ENCODE results near the gene GREB1.

GREB1 gene

DNA sequence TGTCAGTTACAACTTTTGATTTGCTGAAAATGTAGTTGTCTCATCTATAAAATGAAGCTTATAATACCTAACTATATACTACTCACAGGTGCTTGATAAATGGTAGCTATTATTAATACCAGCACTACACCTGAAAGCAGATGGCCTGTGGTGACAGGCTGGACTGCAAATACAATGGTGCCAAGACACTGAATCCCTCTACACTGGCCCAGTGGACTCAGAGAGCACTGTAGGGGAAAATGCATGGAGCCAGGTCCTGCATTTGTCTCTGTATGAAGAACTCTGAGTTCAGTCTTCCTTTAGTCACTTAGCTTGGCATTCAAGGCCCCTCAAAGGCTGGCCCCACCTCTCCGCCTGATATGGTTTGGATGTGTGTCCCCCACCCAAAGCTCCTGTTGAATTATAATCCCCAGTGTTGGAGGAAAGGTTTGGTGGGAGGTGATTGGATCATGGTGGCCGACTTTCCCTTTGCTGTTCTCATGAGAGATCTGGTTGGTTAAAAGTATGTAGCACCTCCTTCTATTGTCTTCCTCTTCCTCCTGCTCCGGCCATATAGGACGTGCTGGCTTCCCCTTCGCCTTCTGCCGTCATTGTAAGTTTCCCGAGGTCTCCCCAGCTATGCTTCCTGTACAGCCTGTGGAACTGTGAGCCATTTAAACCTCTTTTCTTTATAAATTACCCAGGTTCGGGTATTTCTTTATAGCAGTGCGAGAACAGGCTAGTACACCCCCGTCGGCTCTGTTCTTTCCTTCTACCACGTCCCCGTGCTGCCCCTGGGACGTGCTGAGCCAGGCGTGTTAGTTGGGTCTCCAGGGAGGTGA is 147.3 kb downstream of the GREB1 start:
- no peak for DNase-seq (ENCODE audit: low spot score in 2 of 2)
- ATAC-seq (replicated peaks; ENCODE audit: extremely low read depth, poor library complexity, severe bottlenecking): no peak
- H3K27me3 Mint-ChIP-seq: peaks cover 79% of the 10 kb centered on the region
- H3K36me3 Mint-ChIP-seq (ENCODE audit: insufficient read depth): peaks cover 3% of the 10 kb centered on the region
- no peak overlapping the region for H3K27ac Mint-ChIP-seq (ENCODE audit: low read depth)
- H3K4me1 Mint-ChIP-seq: peaks cover 8% of the 10 kb centered on the region
- H3K9me3 Mint-ChIP-seq: no peaks in the 10 kb centered on the region
- H3K4me3 Mint-ChIP-seq: no peak overlapping the region

DNA sequence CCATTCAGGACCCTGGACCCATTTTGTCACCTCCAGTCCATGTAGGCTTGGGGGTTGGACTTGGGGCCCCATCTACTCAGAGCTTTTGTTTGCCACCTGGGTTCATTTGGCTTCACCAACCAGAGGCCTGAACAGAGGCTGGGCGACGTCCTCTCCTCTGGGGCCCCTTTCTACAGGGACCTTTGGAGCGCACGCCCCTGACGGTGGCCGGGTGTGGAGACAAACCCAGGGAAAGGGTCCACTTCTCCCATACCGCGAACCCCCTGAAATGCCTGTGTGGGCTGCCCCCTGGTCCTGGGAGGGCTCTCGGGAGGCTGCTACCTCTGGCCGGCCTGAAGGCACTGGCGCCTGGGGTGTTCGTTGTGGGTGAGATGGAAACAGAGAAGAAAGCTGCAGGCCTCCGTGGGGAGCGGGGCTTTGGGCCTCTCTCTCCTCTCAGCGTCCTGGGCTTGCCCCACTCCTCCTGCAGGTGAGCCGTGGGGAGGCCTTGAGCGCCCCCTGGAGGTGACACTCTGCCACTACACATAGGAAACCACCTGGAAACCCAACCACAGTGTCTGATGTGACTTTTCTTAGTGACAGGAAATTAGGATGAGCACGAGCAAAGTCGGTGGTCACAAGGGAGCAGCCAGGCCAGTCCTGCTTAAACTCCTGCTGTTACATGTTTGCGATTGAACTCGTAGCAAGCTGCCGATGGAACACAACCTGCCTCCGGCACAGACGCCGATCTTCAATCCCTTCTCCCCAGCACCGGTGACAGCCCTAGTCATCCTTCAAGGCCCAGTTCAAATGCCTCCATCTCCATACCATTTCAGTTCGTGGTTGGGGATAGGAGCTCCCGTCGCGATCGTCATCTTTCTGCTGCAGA is 148.1 kb downstream of the GREB1 start:
- peaks cover 8% of the 10 kb centered on the region for H3K4me1 Mint-ChIP-seq
- DNase-seq (ENCODE audit: low spot score in 2 of 2) (peak; percentile 23 to 32), ATAC-seq (replicated peaks; ENCODE audit: extremely low read depth, poor library complexity, severe bottlenecking) (no peak)
- no peak overlapping the region for H3K27ac Mint-ChIP-seq (ENCODE audit: low read depth)
- H3K27me3 Mint-ChIP-seq: peaks cover 74% of the 10 kb centered on the region
- no peak overlapping the region for H3K4me3 Mint-ChIP-seq
- H3K9me3 Mint-ChIP-seq: no peaks in the 10 kb centered on the region
- peaks cover 3% of the 10 kb centered on the region for H3K36me3 Mint-ChIP-seq (ENCODE audit: insufficient read depth)

DNA sequence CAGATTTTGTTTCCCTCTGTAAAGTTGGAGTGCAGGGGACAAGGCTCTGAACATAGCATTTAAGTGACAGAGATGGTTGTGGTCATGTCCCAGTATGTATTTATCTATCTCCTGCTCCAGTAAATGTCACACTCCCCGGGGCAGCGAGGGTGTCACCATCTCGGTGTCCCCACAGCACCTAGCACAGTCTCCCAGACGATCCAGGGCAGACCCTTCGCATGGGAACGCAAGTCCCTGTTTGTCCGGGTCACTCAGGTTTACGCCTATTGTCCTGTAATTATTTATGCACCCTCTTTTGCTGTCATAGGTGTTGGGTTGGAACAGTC is 148.7 kb downstream of the GREB1 start:
- Mint-ChIP-seq H3K27ac (ENCODE audit: low read depth) (no peak overlapping the region), H3K4me3 (no peak overlapping the region), H3K36me3 (ENCODE audit: insufficient read depth) (peaks cover 3% of the 10 kb centered on the region), H3K9me3 (no peaks in the 10 kb centered on the region), H3K27me3 (peaks cover 68% of the 10 kb centered on the region), H3K4me1 (peaks cover 8% of the 10 kb centered on the region)
- DNase-seq (ENCODE audit: low spot score in 2 of 2) (no peak), ATAC-seq (replicated peaks; ENCODE audit: extremely low read depth, poor library complexity, severe bottlenecking) (no peak)

DNA sequence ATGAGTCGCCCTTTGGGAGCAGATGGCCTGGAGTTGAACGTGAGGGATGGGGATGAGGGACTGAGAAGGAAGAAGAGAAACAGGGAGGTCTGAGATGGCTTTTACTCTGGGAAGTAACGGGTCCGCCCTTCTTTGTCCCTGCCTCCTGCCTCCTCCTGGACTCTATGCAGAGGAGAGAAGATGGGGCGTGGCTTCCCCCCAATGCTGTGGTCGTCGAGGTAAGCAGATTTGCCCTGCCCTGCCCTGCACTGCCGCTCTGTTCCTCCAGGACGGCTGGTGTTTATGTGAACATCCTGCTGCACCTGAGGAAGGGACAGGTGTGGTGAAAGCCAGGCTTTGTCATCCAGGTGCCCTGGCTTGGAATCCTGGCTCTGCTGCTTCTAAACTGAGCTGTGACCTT is 149.6 kb downstream of the GREB1 start:
- DNase-seq (ENCODE audit: low spot score in 2 of 2) (no peak), ATAC-seq (replicated peaks; ENCODE audit: extremely low read depth, poor library complexity, severe bottlenecking) (no peak)
- no peak overlapping the region for H3K4me3 Mint-ChIP-seq
- H3K36me3 Mint-ChIP-seq (ENCODE audit: insufficient read depth): peaks cover 3% of the 10 kb centered on the region
- peaks cover 14% of the 10 kb centered on the region for H3K4me1 Mint-ChIP-seq
- no peak overlapping the region for H3K27ac Mint-ChIP-seq (ENCODE audit: low read depth)
- H3K27me3 Mint-ChIP-seq: peaks cover 66% of the 10 kb centered on the region
- H3K9me3 Mint-ChIP-seq: no peaks in the 10 kb centered on the region

DNA sequence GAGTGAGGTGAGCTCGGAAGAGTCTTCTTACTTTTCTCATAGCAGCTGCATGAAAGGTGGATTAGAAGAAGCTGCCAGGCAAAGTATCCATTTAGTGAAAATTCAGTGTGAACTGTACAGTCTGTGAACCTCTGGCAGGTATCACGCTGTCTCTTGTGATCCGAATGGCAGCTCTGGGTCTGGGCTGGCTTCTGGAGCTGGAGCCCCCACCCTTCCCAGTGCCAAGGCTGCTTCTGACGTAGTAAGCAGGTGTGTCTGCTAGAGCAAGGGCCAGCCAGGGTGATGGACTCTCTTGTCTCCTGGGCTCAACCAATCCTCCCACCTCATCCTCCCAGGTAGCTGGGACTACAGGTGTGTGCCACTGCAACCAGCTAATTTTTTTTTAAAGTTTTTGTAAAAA is 150.1 kb downstream of the GREB1 start:
- peaks cover 62% of the 10 kb centered on the region for H3K27me3 Mint-ChIP-seq
- peaks cover 3% of the 10 kb centered on the region for H3K36me3 Mint-ChIP-seq (ENCODE audit: insufficient read depth)
- no peak overlapping the region for H3K27ac Mint-ChIP-seq (ENCODE audit: low read depth)
- H3K9me3 Mint-ChIP-seq: no peaks in the 10 kb centered on the region
- peaks cover 17% of the 10 kb centered on the region for H3K4me1 Mint-ChIP-seq
- DNase-seq (ENCODE audit: low spot score in 2 of 2) (no peak), ATAC-seq (replicated peaks; ENCODE audit: extremely low read depth, poor library complexity, severe bottlenecking) (no peak)
- no peak overlapping the region for H3K4me3 Mint-ChIP-seq

DNA sequence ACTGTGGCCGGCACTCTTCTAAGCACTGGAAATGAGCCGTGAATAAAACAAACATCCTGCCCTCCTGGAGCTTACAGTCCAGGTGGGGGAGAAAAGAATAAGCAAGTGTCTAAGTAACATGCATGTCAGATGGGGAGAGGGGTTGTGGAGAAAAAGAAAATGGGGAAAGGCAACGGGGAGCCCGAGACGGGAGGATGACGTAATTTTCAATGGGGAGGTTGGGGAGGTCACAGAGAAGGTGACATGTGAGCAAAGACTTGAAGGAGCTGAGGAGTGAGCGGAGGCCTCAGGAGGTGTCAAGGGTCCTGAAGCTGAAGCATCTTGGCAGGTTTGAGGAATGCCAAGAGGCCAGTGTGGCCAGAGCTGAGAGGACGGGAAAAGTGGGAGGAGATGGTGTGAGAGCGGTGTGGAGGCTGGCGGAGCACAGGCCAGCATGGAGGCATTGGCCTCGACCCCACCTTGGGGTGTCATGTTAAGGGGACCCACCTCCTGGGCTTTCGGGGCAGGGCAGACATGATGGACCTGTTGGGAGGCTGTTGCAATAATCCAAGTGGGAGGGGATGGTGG is 151.1 kb downstream of the GREB1 start:
- DNase-seq (ENCODE audit: low spot score in 2 of 2) (no peak), ATAC-seq (replicated peaks; ENCODE audit: extremely low read depth, poor library complexity, severe bottlenecking) (no peak)
- H3K27me3 Mint-ChIP-seq: peaks cover 54% of the 10 kb centered on the region
- no peak overlapping the region for H3K27ac Mint-ChIP-seq (ENCODE audit: low read depth)
- no peaks in the 10 kb centered on the region for H3K9me3 Mint-ChIP-seq
- no peak overlapping the region for H3K4me3 Mint-ChIP-seq
- peaks cover 17% of the 10 kb centered on the region for H3K4me1 Mint-ChIP-seq
- peaks cover 3% of the 10 kb centered on the region for H3K36me3 Mint-ChIP-seq (ENCODE audit: insufficient read depth)

DNA sequence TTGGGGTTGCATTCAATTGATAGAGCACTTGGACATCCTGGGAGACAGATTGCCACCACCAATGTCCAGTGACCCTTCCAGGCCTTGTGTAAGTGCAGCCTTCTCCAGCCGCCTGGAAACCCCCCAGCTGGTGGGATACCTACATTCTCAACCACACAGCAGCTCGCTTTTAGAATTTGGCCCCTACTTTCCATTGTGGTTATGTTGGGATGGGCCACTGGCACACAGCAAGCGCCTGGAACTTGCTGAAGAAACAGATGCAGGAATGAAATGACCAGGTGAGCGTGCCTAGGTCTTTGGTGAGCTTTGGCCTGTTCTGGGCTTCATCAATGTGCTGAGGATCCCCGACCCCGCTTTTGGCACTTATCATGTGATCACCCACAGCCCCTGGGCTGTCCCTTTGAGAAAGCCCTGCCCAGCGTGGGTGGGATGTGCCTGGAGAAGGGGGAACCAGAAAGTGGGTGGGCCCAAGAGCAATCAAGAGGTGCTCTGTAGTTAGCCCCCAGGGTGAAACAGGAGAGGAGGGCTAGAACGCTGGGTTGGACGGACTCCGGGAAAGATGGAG is 152.1 kb downstream of the GREB1 start:
- Mint-ChIP-seq H3K4me1 (peaks cover 17% of the 10 kb centered on the region), H3K27me3 (peaks cover 54% of the 10 kb centered on the region), H3K27ac (ENCODE audit: low read depth) (no peak overlapping the region), H3K36me3 (ENCODE audit: insufficient read depth) (peaks cover 3% of the 10 kb centered on the region), H3K4me3 (no peak overlapping the region), H3K9me3 (no peaks in the 10 kb centered on the region)
- no peak for DNase-seq (ENCODE audit: low spot score in 2 of 2)
- no peak for ATAC-seq (replicated peaks; ENCODE audit: extremely low read depth, poor library complexity, severe bottlenecking)

DNA sequence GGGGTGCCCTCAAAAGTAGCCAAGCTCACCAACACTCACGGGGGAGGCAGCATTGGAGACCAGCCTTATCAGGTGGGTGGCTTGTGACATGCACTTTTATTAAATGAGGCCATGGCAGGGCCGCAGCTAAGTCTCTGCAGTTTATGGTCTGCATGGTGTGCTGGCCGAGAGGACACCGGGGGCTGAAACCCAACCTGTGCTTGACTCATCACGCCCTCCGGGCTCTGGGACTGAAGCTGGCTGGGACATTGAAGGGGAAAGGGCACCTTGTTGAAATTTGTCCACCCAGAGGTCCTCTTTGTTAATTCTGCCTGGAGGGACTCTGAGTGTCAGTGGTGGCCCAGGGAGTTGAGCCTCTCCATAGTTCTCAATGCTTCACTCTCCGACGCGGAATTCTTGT is 153.9 kb downstream of the GREB1 start:
- no peak overlapping the region for H3K4me3 Mint-ChIP-seq
- H3K36me3 Mint-ChIP-seq (ENCODE audit: insufficient read depth): no peaks in the 10 kb centered on the region
- ATAC-seq (replicated peaks; ENCODE audit: extremely low read depth, poor library complexity, severe bottlenecking): no peak
- no peaks in the 10 kb centered on the region for H3K9me3 Mint-ChIP-seq
- peaks cover 9% of the 10 kb centered on the region for H3K4me1 Mint-ChIP-seq
- no peak overlapping the region for H3K27ac Mint-ChIP-seq (ENCODE audit: low read depth)
- H3K27me3 Mint-ChIP-seq: peaks cover 46% of the 10 kb centered on the region
- no peak for DNase-seq (ENCODE audit: low spot score in 2 of 2)

DNA sequence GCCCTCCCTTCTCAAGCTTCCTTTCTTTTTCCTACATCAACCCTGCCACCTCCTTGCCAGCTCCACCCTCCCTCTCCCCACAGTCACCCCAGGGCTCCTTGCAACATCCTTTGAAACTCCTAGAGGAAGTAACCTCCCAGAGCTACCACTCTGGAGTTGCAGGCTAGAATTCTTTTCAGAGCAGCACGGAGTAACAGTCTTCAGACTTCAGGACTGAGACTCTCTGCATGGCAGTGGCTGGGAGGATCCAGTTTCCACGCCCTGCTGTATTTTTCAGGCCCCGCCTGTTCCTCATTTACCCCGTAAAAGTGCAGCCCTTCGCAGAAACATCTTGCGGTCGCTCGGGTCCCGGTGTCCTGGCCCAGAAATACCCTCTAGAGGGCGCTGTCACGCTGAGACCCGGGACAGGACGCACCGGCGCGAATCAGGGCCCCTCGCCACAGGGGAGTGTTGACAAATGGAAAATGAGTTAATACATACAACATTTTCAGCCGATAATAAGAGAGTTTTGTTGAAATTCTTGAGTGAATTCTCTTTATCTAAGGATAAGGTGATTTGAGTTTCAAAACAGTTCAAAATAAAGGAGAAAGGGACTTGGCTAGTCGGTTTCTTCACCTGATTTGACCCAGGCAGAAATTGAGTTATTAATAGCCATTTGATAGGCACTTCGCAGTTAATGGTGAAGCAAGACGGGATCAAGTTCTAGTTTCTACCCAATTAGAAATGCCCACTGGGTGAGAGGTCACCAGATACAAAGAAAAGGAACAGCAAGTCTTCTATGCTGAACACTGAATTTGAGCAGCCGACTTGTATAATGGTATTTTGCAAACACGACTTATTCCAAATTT is 154.6 kb downstream of the GREB1 start:
- H3K4me3 Mint-ChIP-seq: no peak overlapping the region
- DNase-seq (ENCODE audit: low spot score in 2 of 2) (peak; percentile 64 to 67), ATAC-seq (replicated peaks; ENCODE audit: extremely low read depth, poor library complexity, severe bottlenecking) (peak; percentile 81)
- H3K27ac Mint-ChIP-seq (ENCODE audit: low read depth): no peak overlapping the region
- peaks cover 39% of the 10 kb centered on the region for H3K27me3 Mint-ChIP-seq
- H3K4me1 Mint-ChIP-seq: peaks cover 12% of the 10 kb centered on the region
- H3K36me3 Mint-ChIP-seq (ENCODE audit: insufficient read depth): no peaks in the 10 kb centered on the region
- no peaks in the 10 kb centered on the region for H3K9me3 Mint-ChIP-seq

DNA sequence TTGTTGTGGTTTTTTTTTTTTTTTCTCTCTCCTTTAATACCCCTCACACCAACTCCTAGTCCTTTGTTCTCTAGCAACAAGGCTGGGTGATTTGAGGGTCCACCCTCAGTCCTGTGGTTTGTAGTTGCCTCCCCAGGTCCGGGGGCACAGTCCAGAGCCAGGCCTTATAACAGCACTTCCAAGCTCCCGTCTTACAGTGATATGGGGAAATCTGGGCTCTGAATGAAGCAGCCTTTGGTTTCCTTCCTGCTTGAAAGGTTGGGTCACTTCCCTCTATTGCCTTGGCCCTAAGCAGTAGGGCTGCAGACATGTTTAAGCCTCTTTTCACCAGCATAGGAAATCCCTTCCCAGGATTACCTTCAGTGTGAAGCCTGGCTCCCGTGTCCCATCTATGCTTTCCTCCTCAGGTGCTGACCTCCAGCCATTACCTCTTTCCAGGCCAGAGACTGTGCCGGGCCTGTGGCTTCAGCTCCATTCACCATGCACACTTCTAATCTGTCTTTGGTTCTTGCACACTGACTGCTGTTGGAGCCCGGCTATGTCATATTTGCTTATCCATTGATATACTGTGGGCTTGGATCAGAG is 157.3 kb downstream of the GREB1 start:
- peaks cover 12% of the 10 kb centered on the region for H3K4me1 Mint-ChIP-seq
- no peak overlapping the region for H3K27ac Mint-ChIP-seq (ENCODE audit: low read depth)
- peaks cover 11% of the 10 kb centered on the region for H3K27me3 Mint-ChIP-seq
- ATAC-seq (replicated peaks; ENCODE audit: extremely low read depth, poor library complexity, severe bottlenecking) (no peak), DNase-seq (ENCODE audit: low spot score in 2 of 2) (no peak)
- H3K36me3 Mint-ChIP-seq (ENCODE audit: insufficient read depth): no peaks in the 10 kb centered on the region
- H3K9me3 Mint-ChIP-seq: no peaks in the 10 kb centered on the region
- no peak overlapping the region for H3K4me3 Mint-ChIP-seq

Data from central memory CD8-positive, alpha-beta T cell (primary cell).